ENCODE measurements around the gene SMIM9.

SMIM9 gene

GRCh38 chrX:154776753-154777152 lies 57.7 kb downstream of the SMIM9 start:
- no peak for DNase-seq

- DNase-seq: no peak
Measured at GRCh38 chrX:154775419-154776349, 58.8 kb downstream of the SMIM9 start.

- no peak for DNase-seq
Measured at GRCh38 chrX:154774622-154775021, 59.8 kb downstream of the SMIM9 start.
